MM.1S (cell line): ENCODE measurements around the gene ABCF3.
A peak's percentile ranks its signal among the peaks of the same experiment; 100 is the strongest.
"Not testable (repeated sequence)": the region's sequence is repeated elsewhere in the genome, so short reads cannot be mapped to it uniquely, and the experiment has no call there.

Source experiments
- EZH2 ChIP-seq: fragments of 300-600 bp; sonication (generic); optimal IDR thresholded peaks from 2 replicates; pipeline ENCODE3; 2017; ENCODE audit warnings: low read depth, mild to moderate bottlenecking, antibody characterized with exemption, low read length, mixed read lengths
- EZH2phosphoT487 ChIP-seq: fragments of 300-600 bp; sonication (generic); IDR thresholded peaks from 2 replicates; pipeline ENCODE4 v1.6.1; 2018; ENCODE audit warnings: antibody characterized with exemption, low read length
- TF ChIP-seq, protein P1 (sequence below): fragments of 300-600 bp; sonication (generic); IDR thresholded peaks from 2 replicates; pipeline ENCODE4 v1.5.1; 2016; ENCODE audit warnings: antibody characterized with exemption, low read length, mixed read lengths

- TF ChIP-seq, protein P1, sequence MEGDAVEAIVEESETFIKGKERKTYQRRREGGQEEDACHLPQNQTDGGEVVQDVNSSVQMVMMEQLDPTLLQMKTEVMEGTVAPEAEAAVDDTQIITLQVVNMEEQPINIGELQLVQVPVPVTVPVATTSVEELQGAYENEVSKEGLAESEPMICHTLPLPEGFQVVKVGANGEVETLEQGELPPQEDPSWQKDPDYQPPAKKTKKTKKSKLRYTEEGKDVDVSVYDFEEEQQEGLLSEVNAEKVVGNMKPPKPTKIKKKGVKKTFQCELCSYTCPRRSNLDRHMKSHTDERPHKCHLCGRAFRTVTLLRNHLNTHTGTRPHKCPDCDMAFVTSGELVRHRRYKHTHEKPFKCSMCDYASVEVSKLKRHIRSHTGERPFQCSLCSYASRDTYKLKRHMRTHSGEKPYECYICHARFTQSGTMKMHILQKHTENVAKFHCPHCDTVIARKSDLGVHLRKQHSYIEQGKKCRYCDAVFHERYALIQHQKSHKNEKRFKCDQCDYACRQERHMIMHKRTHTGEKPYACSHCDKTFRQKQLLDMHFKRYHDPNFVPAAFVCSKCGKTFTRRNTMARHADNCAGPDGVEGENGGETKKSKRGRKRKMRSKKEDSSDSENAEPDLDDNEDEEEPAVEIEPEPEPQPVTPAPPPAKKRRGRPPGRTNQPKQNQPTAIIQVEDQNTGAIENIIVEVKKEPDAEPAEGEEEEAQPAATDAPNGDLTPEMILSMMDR, result peak; percentile 5; the same call in 1 of the 2 replicates
- TF ChIP-seq EZH2, EZH2phosphoT487: not testable (repeated sequence)
Observed at GRCh38 chr3:184149770-184150169, 36.2 kb upstream of the ABCF3 start.
